Kidney epithelial cell (primary cell): Measurements from ENCODE around the gene A1BG. TPM values are rescaled to one million over a fixed set of nuclear protein-coding genes. Genes with fewer than 3 reads are reported as not detected.
A peak's percentile ranks its signal among the peaks of the same experiment; 100 is the strongest.

ENCODE experiments used
- DNase-seq: peaks from one replicate; pipeline ENCODE4 v3.0.0-alpha.2; 2010; ENCODE audit warnings: low read depth
- H3K27me3 ChIP-seq: 2 replicates; pipeline ENCODE4 v1.6.0; 2011; ENCODE audit warnings: low read length; ENCODE audit not compliant: control insufficient read depth, insufficient read depth
- H3K36me3 ChIP-seq: 2 replicates; pipeline ENCODE4 v1.5.1; 2011; ENCODE audit warnings: low read length; ENCODE audit not compliant: control insufficient read depth, insufficient read depth
- H3K4me3 ChIP-seq: 2 replicates; pipeline ENCODE4 v1.5.1; 2011; ENCODE audit warnings: low read depth, mild to moderate bottlenecking, control low read depth, low read length
- CTCF ChIP-seq: IDR thresholded peaks from 2 replicates; pipeline ENCODE4 v1.5.1; 2011; ENCODE audit warnings: mild to moderate bottlenecking, moderate library complexity, low read length, control low read depth, inconsistent platforms; ENCODE audit not compliant: insufficient read depth, poor library complexity, severe bottlenecking
- total RNA-seq: library from RNA; depleted of rRNA; stranded (reverse); fragments of >200 nt; gene quantifications from 2 replicates; pipeline ENCODE4 v1.2.3, GENCODE V29; 2015

The A1BG gene
- total RNA-seq, 1 donor from 2014 or later, result 8.1 TPM

- Histone ChIP-seq H3K27me3 (no peaks in the 10 kb centered on the region), H3K4me3 (peak overlapping the region; percentile 67), H3K36me3 (no peaks in the 10 kb centered on the region)
- no peak for TF ChIP-seq CTCF
- no peak for DNase-seq
These were observed 48.6 kb downstream of the A1BG start for GRCh38 chr19:58304748-58305064.

DNA sequence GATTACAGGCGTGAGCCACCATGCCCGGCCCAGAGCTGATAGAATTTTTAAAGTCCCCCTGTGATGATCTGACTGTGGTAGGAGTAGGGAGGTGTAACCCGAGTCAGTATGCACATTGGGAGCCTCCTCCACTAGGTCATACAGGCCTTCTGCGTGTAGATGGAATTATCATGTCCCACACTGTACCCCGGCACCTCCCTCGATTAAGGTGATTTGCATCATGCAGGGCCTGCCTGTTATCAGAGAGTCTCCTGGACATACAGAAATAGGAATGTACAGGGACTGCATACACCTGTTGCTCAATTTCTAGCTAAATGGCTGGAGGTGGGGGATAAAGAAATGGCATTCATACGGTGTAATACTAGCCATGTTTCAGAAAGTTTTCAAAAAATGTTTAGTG, 49.0 kb downstream of the A1BG start:
- no peaks in the 10 kb centered on the region for H3K36me3 ChIP-seq
- no peak for DNase-seq
- H3K27me3 ChIP-seq, result no peaks in the 10 kb centered on the region
- no peak for TF ChIP-seq CTCF
- no peak overlapping the region for H3K4me3 ChIP-seq

DNA sequence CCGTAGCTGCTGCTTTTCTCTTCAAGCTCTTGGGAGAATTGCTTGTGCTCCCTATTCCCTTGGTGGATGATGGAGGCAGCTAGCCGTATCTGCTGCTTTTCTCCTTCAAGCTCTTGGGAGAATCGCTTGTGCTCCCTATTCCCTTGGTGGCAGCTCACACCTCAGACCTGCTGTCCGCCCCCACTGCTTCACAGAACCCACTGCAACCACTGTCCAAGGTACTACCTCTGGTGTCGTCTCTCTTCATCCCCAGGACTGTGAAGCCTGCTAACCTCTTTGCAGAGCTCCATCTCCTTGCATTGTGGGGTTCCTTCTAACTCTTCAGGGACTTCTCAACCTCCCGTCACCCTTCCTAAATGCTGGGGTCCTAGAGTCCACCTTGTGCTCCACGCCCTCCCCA, 52.7 kb downstream of the A1BG start:
- Histone ChIP-seq H3K36me3 (no peaks in the 10 kb centered on the region), H3K4me3 (no peak overlapping the region)

DNA sequence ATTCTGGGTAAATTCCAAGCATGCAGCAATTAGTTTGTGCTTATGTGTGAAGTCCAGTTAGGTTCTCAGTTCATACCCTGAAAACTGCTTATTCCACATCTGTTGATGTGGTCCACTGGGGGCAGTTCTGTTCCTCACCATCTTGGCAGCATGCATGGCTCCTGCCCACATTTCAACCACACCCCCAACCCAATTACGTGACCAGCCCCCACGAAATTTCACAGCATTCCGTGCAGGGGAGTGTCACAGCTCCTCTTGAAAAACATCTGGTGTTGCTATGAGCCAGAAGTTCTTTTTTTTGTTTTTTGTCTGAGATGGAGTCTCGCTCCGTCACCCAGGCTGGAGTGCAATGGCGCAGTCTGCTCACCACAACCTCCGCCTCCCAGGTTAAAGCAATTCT, 57.2 kb downstream of the A1BG start:
- H3K36me3 ChIP-seq, result peaks cover 15% of the 10 kb centered on the region
- H3K4me3 ChIP-seq, result no peak overlapping the region
- no peak for DNase-seq
- TF ChIP-seq CTCF, result no peak
- no peaks in the 10 kb centered on the region for H3K27me3 ChIP-seq

More for the DNA sequence above, 52.7 kb downstream of the A1BG start:
- TF ChIP-seq CTCF, result no peak
- no peaks in the 10 kb centered on the region for H3K27me3 ChIP-seq
- DNase-seq, result no peak

Other genes with a start within 250 kb of the A1BG start
- gene ZNF329, start 202.7 kb downstream of the A1BG start, total RNA-seq, result 5.7 and 10.5 TPM in 2 replicates
- 16.8 and 25.3 TPM in 2 replicates for gene ZNF274, start 170.4 kb downstream of the A1BG start, total RNA-seq
- 34.4 and 40.6 TPM in 2 replicates for gene ZNF544, start 124.6 kb downstream of the A1BG start, total RNA-seq
- 7.1 and 9.4 TPM in 2 replicates for gene ZNF8, start 74.5 kb downstream of the A1BG start, total RNA-seq
- 44.9 and 48.3 TPM in 2 replicates for gene ERVK3-1, start 48.1 kb downstream of the A1BG start, total RNA-seq
- gene ZSCAN22, start 26.5 kb downstream of the A1BG start, total RNA-seq, result 2.0 and 4.0 TPM in 2 replicates
- 0.58 and 3.1 TPM in 2 replicates for gene ZNF497, start 9.3 kb upstream of the A1BG start, total RNA-seq
- 4.3 and 5.9 TPM in 2 replicates for gene ZNF837, start 27.5 kb upstream of the A1BG start, total RNA-seq
- 2,403 and 2,550 TPM in 2 replicates for gene RPS5, start 33.8 kb upstream of the A1BG start, total RNA-seq
- gene RNF225, start 42.2 kb upstream of the A1BG start, total RNA-seq, result not detected in 2 replicates
- 6.6 and 7.1 TPM in 2 replicates for gene ZNF584, start 55.2 kb upstream of the A1BG start, total RNA-seq
- gene ZNF132, start 86.7 kb upstream of the A1BG start, total RNA-seq, result 4.2 and 4.8 TPM in 2 replicates
- gene ZNF324B, start 98.1 kb upstream of the A1BG start, total RNA-seq, result 5.0 and 5.8 TPM in 2 replicates
- gene ZNF324, start 113.6 kb upstream of the A1BG start, total RNA-seq, result 7.2 and 12.3 TPM in 2 replicates
- 10.8 and 13.1 TPM in 2 replicates for gene ZNF446, start 122.9 kb upstream of the A1BG start, total RNA-seq
- gene SLC27A5, start 158.5 kb upstream of the A1BG start, total RNA-seq, result 9.2 and 14.1 TPM in 2 replicates
- 15.6 and 16.2 TPM in 2 replicates for gene ZBTB45, start 166.3 kb upstream of the A1BG start, total RNA-seq
- 381 and 470 TPM in 2 replicates for gene TRIM28, start 190.6 kb upstream of the A1BG start, total RNA-seq
- gene CHMP2A, start 201.6 kb upstream of the A1BG start, total RNA-seq, result 139 and 154 TPM in 2 replicates
- gene UBE2M, start 205.1 kb upstream of the A1BG start, total RNA-seq, result 50.3 and 58.2 TPM in 2 replicates
- gene MZF1, start 219.8 kb upstream of the A1BG start, total RNA-seq, result 14.6 and 19.3 TPM in 2 replicates